ENCODE results near the gene LCN15.

The LCN15 gene

GRCh38 chr9:136764301-136764891 is at the start of gene LCN15:
LCN15 (minus strand) TSS chr9:136764518; CDS start chr9:136764488, 30 bp downstream.
- no peak for TF ChIP-seq CTCF (IDR thresholded peaks at IDR 0.05; ENCODE audit: borderline replicate concordance, control extremely low read depth, extremely low read depth, insufficient read depth, missing control alignments)
- in situ Hi-C loops (cut with MboI; ENCODE audit: low sequenced_read_pairs, unreplicated experiment) = no loop called here
- no peak for DNase-seq (ENCODE audit: low spot score)

GRCh38 chr9:136808806-136809158 is 44.5 kb upstream of the LCN15 start:
- in situ Hi-C loops (cut with MboI; ENCODE audit: low sequenced_read_pairs, unreplicated experiment) = no loop called here
- no peak for TF ChIP-seq CTCF (IDR thresholded peaks at IDR 0.05; ENCODE audit: borderline replicate concordance, control extremely low read depth, extremely low read depth, insufficient read depth, missing control alignments)
- DNase-seq (ENCODE audit: low spot score) = no peak

- DNase-seq (ENCODE audit: low spot score) = peak; percentile 60
- no peak for TF ChIP-seq CTCF (IDR thresholded peaks at IDR 0.05; ENCODE audit: borderline replicate concordance, control extremely low read depth, extremely low read depth, insufficient read depth, missing control alignments)
- in situ Hi-C loops (cut with MboI; ENCODE audit: low sequenced_read_pairs, unreplicated experiment) = no loop called here
Measured at GRCh38 chr9:136808075-136808805, 43.9 kb upstream of the LCN15 start.

- no peak for TF ChIP-seq CTCF (IDR thresholded peaks at IDR 0.05; ENCODE audit: borderline replicate concordance, control extremely low read depth, extremely low read depth, insufficient read depth, missing control alignments)
- in situ Hi-C loops (cut with MboI; ENCODE audit: low sequenced_read_pairs, unreplicated experiment) = no loop called here
- DNase-seq (ENCODE audit: low spot score) = peak; percentile 98
Measured at GRCh38 chr9:136807281-136808074, 43.2 kb upstream of the LCN15 start, which contains the start of gene RABL6. RABL6 (plus strand) TSS chr9:136807948; CDS start chr9:136808197, 249 bp downstream.

- in situ Hi-C loops (cut with MboI; ENCODE audit: low sequenced_read_pairs, unreplicated experiment) = no loop called here
- no peak for DNase-seq (ENCODE audit: low spot score)
- TF ChIP-seq CTCF (IDR thresholded peaks at IDR 0.05; ENCODE audit: borderline replicate concordance, control extremely low read depth, extremely low read depth, insufficient read depth, missing control alignments) = no peak
Measured at GRCh38 chr9:136806631-136807201, 42.4 kb upstream of the LCN15 start.

GRCh38 chr9:136806067-136806466 is 41.7 kb upstream of the LCN15 start:
- no peak for TF ChIP-seq CTCF (IDR thresholded peaks at IDR 0.05; ENCODE audit: borderline replicate concordance, control extremely low read depth, extremely low read depth, insufficient read depth, missing control alignments)

More at GRCh38 chr9:136806067-136806466, 41.7 kb upstream of the LCN15 start:
- DNase-seq (ENCODE audit: low spot score) = no peak
- in situ Hi-C loops (cut with MboI; ENCODE audit: low sequenced_read_pairs, unreplicated experiment) = no loop called here
